ENCODE results near the gene CLEC11A.
"Not testable (repeated sequence)": the region's sequence is repeated elsewhere in the genome, so short reads cannot be mapped to it uniquely, and the experiment has no call there.

CLEC11A gene

DNA sequence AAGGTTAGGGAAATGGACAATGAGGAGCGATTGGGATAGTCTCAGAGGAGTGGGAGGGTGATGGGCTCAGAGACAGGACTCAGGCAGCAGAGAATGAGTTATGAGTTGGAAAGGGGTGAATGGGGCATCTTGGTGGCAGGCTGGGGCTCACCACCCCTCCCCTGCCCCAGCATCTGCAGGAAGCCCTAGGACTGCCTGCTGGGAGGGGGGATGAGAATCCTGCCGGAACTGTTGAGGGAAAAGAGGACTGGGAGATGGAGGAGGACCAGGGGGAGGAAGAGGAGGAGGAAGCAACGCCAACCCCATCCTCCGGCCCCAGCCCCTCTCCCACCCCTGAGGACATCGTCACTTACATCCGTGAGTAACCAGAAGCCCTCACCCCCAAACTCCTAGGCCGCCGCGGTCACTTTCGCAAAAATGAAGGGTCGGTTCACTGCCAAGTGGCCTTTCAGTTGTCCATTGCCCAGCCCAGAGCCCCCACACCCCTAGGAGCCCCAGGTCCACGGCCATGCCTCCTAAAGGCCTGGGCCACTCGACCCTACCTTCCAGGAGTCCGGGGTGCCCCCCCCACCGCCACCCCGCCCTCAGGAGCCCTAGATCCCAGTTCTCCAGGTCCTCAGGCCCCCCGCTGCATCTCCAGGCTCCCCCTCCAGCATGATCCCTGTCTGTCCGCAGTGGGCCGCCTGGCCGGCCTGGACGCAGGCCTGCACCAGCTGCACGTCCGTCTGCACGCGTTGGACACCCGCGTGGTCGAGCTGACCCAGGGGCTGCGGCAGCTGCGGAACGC lies 764 bp downstream of the CLEC11A start:
- no peak for DNase-seq

DNA sequence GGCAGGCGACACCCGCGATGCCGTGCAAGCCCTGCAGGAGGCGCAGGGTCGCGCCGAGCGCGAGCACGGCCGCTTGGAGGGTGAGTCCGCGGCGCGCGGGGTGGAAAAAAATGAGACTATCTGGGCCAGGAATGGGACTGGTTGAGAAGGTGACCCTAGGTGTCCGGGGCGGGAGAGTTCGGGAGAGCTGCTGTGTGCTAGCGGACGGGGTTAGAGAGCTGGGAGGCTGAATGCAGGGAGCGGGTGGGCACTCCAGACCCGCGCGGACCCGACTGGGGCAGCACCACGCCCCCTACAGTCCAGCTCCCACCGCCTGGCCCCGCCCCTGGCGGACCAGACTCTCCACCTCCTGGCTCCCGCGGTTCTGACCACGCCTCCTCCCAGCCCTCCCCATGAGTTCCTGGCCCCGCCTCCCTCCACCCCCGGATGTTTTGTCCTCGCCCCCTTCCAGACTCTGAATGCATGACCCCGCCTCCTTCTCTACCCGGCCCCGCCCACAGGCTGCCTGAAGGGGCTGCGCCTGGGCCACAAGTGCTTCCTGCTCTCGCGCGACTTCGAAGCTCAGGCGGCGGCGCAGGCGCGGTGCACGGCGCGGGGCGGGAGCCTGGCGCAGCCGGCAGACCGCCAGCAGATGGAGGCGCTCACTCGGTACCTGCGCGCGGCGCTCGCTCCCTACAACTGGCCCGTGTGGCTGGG lies 1.5 kb downstream of the CLEC11A start:
- DNase-seq, result peak; percentile 95 to 96

DNA sequence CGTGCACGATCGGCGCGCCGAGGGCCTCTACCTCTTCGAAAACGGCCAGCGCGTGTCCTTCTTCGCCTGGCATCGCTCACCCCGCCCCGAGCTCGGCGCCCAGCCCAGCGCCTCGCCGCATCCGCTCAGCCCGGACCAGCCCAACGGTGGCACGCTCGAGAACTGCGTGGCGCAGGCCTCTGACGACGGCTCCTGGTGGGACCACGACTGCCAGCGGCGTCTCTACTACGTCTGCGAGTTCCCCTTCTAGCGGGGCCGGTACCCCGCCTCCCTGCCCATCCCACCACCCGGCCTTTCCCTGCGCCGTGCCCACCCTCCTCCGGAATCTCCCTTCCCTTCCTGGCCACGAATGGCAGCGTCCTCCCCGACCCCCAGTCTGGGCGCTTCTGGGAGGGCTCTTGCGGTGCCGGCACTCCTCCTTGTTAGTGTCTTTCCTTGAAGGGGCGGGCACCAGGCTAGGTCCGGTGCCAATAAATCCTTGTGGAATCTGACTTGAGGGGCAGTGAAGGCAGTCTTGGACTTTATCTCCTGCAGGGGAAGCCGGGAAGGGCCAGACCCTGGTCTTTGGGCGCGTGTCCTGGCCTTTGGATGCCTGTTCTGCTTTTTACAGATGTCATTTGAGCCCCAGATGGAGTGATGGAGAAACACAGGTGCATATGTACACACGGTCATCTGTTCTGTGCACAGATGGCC lies 2.2 kb downstream of the CLEC11A start:
- DNase-seq, result no peak

DNA sequence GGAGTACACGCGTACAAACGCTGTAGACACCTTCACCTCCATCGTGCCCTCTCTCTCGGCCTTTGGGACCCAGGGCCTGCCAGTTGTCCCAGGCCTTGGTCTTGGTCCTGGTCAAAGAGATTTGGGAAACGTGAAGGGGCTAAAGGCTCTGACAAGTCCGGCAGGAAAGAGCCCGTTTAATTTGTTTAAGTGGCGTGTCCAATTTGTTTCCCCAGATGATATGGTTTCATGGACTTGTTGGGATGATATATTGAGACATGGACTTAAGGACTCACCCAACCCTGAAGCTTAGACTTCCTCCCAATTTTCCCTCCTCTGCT lies 2.7 kb downstream of the CLEC11A start:
- DNase-seq, result no peak

DNA sequence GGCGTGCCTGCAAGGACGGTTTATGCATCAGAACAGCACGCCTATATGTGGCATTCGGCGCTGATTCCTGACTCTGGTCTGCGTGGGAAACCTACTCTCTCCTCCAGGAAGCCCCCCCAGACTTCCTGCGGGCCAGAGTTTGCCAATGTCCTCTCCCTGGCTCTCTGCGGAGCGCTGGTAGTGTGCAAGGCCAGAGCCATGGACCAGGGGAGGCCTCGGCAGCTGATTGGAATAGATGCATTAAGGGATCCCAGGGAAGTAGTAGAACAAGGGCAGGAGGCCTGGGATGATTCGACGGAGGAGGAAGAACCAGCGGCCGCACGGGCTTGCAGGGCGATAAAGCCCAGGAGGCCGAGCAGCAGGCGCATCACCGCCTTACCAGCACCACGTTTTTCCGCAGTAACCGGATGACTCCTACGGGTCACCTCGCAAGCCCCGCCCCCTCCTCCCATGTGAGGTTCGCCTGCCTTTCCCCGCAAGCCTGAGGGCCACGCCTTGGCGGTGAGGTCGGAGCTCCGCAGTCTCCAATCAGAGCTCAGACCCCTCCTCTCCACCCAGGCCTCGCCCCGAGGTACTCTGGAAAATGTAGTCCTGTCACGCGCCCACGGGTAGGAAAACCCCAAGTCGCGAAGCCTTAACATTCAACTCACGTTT lies 5.0 kb downstream of the CLEC11A start:
- peak; percentile 77 to 80 for DNase-seq

DNA sequence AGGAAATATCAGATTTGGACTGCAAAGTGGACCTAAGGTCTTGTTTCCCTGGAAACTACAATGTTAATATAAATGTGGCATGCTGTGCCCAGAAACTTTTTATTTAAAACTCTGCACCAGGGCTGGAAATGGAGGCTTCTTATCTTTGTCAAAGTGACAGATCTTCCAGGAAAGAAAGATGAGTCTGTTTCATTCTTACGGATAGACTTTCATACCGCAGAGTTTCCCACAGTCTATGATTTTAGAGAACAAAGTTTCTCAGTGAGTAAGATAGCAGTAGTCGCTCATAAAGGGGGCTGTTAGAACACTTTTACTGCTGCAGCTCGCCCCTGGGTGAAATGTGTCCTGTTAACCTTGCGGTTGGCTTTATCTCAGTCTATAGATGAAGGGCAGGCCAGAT lies 6.7 kb downstream of the CLEC11A start:
- DNase-seq, result no peak

DNA sequence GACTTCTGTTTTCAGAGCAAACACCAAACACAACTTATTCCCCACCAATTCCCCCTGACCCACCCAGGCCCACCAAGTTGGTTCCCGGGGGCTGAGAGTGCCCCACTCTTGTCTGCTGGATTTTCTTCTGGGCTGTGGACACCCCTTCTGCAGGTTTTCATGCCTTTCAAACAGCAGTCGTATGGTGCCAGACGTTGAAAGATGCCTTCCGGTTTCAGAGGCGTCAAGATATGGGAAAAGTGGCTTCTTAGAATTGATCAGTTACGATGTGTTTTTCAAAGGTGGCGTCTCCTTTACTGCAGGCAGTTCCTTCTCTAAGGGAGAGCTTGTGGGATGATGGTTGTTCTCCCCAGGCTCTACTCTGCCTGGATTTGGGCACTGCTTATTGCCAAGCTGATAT lies 12.7 kb downstream of the CLEC11A start:
- DNase-seq, result no peak

DNA sequence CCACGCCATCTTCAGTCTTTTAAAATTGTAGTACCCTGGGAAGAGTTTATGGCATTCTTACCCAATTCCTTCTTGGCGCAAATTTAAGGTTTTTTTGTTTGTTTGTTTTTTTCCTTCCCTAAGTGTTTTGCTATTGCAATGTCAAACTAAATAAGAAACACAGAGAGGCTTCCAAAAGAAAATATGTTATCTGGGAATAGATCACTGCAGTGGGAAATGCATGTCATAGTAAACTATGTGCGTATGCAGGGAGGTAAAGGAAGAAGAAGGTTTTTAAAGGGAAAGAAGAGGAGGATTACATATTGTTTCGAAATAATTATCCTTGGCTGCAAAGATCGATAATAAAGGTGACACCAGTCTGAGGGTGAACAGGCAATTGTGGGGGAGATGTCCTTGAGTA lies 13.2 kb downstream of the CLEC11A start:
- no peak for DNase-seq

DNA sequence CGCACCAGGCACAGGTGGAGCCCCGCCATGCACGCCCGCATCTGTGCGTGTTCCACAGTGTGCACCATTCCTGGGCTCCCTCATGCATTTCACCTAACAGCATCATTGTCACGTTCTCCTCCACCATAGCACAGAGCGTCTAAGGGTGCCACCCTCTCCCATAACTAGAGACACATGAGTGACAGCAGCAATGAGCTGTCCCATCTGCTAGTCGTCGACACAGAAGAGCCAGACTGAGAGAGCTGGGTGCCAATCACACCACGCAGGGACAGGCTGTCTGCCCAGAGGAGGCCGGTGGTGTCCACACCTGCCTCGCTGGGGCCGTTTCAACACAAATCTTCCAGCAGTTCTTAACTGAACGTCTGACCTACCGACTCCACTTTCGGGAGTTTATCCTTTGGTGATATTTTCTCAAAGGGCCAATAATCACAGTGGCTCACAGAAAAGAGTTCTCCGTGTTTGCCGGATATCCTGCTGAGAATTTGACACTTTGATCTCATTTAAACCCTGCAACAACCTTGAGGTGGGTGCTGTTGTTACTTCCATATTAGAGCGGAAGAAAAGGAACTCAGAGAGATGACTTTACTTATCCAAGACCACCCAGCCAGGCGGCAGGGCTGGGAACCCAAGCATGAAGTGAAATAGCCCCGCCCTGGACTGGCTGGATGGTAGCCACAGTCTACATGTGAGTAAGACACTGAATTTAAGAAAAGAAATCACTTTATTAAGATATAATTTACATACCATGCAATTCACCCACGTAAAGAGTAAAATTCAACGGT lies 16.2 kb downstream of the CLEC11A start:
- no peak for DNase-seq

DNA sequence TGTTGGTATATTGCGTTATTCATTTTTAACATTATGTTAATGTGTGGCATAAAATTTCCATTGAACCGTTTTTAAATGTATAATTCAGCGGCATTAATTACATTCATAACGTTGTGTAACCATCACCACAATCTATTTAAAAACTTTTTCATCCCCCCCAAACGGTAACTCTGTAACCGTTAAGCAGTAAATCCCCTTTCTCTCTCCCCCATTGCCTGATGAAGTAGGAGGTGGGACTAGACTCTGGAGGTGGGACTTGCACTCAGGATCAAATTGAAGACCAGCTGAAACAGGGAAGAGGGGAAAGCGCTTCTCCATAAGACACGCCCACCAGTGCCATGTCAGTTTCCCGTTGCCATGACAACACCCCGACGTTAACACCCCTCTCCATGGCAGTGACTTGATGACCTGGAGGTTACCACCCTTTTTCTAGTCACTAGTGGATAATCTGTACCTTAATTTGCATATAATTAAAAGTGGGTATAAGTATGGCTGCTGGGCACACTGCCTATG lies 16.8 kb downstream of the CLEC11A start:
- DNase-seq, result no peak

DNA sequence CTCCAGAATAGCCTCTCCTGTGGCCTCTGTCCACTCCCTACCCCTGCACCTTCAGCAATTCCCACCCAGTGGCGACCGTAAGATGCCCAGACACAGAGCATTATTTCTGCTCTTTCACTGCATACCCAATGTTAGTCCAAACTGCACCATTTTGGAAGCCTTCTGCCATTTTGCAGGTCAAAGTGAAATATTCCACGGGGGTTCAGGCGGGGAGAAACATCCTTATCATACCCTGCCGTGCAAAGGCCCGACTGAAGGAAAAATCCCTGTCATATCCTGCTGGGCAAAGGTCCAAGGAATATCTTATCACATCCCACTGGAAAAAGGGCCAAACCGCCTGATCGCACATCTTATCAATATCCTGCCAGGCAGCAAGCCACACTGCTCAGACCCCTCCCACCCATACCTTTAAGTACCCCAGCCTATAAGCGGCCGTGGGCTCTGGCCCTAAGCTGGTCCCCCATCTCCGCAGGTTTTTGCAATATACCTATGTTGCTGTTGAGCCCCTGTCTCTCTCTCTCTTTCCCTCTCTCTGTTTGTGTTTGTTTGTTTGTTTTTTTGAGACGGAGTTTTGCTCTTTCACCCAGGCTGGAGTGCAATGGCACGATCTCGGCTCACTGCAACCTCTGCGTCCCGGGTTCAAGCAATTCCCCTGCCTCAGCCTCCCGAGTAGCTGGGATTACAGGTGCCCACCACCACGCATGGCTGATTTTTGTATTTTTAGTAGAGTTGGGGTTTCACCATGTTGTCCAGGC lies 18.2 kb downstream of the CLEC11A start:
- no peak for DNase-seq

DNA sequence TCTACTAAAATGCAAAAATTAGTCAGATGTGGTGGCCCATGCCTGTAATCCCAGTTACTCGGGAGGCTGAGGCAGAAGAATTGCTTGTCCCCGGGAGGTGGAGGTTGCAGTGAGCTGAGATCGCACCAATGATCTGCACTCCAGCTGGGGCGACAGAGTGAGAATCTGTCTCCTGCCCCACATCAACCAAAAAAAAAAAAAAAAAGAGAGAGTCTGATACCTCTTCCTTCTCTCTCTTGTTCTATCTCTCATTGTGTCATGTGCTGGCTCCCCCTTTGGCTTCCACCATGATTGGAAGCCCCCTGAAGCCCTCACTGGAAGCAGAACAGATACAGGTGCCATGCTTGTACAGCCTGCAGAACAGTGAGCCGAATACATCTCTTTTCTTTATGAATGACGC lies 20.4 kb downstream of the CLEC11A start:
- no peak for DNase-seq

DNA sequence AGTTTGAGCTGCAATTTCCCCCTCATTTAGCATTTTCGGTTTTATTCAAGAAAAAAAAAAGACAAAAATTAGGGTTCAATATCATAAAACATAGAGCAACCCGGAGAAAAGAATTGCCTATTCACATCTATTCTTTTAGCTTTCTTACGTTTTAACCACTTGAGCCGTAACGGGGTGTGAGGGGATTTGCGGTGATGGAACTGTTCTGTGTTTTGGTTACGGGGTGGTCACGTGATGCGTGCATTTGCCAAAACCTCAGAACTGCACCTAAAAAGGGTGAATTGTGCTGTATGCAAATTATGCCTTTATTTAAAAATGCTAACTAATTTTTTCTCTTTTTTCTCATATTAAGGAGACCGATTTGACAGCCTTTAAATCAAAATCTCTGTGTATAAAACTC lies 22.1 kb downstream of the CLEC11A start:
- DNase-seq, result no peak

DNA sequence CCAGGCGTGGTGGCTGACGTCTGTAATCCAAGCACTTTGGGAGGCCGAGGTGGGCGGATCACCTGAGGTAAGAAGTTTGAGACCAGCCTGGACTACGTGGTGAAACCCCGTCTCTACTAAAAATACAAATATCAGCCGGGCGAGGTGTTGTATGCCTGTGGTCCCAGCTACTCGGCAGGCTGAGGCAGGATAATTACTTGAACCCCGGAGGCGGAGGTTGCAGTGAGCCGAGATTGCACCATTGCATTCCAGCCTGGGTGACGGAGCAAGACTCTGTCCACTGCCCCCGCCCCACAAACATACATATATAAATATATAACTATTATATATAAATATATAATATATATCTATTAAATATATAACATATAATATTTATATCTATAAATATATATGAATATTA lies 24.0 kb downstream of the CLEC11A start:
- DNase-seq, result not testable (repeated sequence)

DNA sequence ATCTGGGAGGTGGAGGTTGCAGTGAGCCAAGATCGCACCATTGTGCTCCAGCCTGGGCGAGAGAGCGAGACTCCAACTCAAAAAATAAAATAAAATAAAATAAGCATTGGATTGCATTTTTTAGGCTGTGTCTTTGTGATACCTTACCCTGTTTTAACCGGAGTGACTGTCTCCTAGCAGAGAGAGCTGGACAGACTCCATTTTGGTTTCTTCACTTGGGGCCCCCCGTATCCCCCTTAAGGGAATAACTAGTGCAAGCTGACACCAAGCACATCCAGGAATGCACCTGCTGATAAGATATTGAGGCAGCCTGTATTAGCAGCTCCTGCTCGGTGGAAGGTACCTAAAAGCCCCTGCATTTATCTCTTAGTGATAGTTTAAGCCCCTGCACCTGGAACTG lies 26.3 kb downstream of the CLEC11A start:
- DNase-seq, result no peak

DNA sequence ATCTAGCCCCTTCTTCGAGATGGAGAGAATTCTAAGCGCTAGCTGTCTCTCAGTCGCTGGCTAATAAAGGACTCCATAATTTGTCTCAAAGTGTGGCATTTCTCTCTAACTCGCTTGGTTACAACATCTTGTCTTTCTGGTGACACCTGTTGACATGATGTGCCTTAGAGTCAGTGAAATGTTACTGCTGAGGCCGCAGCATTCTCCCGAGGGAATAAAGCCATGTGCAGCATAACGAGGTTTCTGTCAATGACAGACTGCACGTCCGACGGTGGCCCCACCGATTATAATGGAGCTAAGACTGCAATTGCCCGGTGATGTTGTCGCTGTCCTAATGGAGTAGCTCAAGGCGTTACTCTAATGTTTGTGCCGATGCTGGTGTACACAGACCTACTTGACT lies 26.8 kb downstream of the CLEC11A start:
- DNase-seq, result no peak

DNA sequence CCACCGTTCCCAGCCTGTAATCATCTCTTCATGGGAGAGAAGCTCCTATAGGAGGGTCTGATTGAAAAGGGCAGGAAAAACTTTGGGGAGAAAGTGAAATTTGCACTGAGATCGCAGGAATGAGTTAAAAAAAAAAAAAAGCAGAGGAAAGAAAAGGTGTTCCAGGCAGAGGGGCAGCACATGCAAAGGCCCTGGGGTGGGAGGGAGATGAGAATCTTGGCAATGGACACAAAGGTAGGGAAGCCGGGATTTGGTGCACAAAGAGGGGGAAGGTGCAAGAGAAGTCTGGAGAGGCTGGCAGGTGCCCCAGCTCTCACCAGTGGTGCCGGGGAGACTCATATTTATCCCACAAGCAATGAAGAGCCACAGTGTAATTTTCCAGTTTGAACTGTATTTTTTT lies 30.7 kb downstream of the CLEC11A start:
- DNase-seq, result no peak

DNA sequence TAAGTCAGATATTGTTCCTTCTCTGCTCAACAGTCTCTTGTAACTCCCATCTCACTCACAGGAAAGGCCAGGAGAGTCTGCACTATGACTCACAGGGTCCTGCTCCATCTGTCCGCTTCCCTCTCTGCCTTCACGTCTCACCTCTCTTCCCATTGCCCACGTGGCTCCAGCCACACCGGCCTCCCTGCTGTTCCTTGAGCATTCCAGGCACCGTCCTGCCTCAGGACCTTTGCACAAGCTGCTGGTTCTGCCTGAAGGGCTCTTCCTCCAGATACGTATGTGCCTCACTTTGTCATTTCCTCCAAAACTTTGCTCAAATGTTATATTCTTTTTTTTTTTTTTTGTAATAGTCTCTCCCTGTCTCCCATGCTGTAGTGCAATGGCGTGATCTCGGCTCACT lies 33.1 kb downstream of the CLEC11A start:
- not testable (repeated sequence) for DNase-seq

DNA sequence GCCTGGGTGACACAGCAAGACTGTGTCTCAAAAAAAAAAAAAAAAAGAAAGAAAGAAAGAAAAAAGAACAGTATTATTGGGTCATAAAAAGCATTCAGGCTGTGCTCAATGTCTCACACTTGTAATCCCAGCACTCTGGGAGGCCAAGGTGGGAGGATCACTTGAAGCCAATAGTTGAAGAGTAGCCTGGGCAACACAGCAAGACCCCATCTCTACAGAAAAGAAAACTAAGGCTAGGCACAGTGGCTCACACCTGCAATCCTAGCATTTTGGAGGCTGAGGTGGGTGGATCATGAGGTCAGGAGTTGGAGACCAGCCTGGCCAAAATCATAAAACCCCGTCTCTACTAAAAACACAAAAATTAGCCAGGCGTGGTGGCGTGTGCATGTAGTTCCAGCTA lies 34.5 kb downstream of the CLEC11A start:
- not testable (repeated sequence) for DNase-seq

DNA sequence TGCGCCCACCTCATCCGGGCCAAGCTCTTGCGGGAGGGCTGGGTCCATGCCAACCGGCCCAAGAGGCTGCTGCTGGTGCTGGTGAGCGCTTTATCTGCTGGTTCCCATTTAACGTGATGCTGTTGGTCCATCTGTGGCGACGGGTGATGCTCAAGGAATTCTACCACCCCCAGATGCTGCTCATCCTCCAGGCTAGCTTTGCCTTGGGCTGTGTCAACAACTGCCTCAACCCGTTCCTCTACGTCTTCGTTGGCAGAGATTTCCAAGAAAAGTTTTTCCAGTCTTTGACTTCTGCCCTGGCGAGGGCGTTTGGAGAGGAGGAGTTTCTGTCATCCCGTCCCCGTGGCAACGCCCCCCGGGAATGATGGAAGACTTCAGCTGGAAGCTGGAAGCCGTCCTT lies 35.9 kb downstream of the CLEC11A start:
- not testable (repeated sequence) for DNase-seq

DNA sequence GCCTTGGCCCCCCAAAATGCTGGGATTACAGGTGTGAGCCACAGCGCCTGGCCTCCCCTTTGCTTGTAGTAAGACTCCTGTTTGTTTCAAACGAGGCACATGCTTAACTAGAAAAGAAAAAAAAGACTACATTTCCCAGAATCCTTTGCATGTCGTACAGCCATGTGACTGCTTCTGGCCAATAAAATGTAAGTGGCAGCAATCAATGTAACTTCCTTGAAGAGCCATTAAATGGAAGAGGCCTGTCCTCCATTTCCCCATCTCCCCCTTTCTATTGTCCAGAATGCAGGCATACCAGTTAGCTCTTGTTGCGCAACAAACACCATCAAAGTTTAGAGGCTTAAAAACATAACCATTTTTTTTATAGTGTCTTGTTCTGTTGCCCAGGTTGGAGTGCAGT lies 36.7 kb downstream of the CLEC11A start:
- no peak for DNase-seq

DNA sequence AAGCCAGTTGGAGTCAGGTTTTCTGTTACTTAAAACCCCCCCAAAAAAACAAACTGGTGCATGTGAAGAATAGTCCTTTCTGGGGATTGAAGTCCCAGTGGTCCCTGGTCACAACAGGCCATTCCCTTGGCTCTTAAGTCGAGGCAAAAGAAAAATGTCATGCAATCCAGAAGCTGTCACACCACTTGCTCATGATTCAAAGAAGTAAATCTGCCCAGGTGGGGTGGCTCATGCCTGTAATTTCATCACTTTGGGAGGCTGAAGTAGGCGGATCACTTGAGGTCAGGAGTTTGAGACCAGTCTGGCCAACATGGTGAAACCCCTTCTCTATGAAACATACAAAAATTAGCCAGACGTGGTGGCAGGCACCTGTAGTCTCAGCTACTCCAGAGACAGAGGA lies 38.3 kb downstream of the CLEC11A start:
- not testable (repeated sequence) for DNase-seq
